Activated naive CD8-positive, alpha-beta T cell (primary cell): ENCODE measurements around the gene LTB4R.
A peak's percentile ranks its signal among the peaks of the same experiment; 100 is the strongest.

Experiments
- H3K27ac Mint-ChIP-seq: one replicate; pipeline ENCODE4 v1.8.0; 2021; ENCODE audit warnings: mixed read lengths
- H3K27me3 Mint-ChIP-seq: one replicate; pipeline ENCODE4 v1.8.0; 2021; ENCODE audit warnings: mixed read lengths
- H3K36me3 Mint-ChIP-seq: one replicate; pipeline ENCODE4 v1.8.0; 2021; ENCODE audit warnings: mixed read lengths
- H3K4me1 Mint-ChIP-seq: one replicate; pipeline ENCODE4 v1.8.0; 2021; ENCODE audit warnings: low read depth, mixed read lengths
- H3K4me3 Mint-ChIP-seq: one replicate; pipeline ENCODE4 v1.8.0; 2021; ENCODE audit warnings: mild to moderate bottlenecking, mixed read lengths
- H3K9me3 Mint-ChIP-seq: one replicate; pipeline ENCODE4 v1.8.0; 2021; ENCODE audit warnings: low read depth, mixed read lengths

LTB4R gene

DNA sequence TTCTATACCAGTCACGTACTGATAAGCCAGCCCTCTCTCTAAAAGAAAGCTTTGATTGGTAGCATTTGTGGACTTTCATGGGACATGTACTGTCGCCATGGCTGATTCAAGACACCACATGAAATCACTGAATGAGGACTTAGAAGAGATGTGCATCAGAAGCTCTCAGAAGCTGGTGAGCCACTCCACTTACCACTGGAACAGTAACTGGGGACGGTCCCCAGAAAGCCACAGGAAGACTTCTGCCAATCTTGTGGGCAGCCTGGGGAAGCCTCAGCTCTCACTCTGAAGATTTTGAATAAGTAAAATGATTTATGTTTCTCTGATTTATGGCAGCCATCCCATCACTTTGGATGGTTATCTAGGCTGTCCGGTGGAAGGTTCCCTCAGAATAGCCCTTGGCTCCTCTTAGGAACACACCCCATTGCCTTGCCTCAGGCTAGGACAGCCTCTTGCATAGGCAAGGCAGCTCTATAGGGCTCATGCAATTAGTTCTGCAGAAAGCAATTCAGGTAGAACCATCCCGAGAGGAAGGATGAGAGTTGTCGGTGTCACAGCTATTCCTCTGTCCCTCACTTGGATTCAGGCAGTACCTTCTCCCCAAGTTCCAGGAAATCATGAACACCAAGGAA, 21.5 kb upstream of the LTB4R start:
- H3K9me3 Mint-ChIP-seq, result no peaks in the 10 kb centered on the region
- no peak overlapping the region for H3K27ac Mint-ChIP-seq
- H3K27me3 Mint-ChIP-seq, result no peaks in the 10 kb centered on the region
- H3K4me1 Mint-ChIP-seq, result peaks cover 17% of the 10 kb centered on the region
- peaks cover 21% of the 10 kb centered on the region for H3K36me3 Mint-ChIP-seq
- H3K4me3 Mint-ChIP-seq, result peak overlapping the region; percentile 31

DNA sequence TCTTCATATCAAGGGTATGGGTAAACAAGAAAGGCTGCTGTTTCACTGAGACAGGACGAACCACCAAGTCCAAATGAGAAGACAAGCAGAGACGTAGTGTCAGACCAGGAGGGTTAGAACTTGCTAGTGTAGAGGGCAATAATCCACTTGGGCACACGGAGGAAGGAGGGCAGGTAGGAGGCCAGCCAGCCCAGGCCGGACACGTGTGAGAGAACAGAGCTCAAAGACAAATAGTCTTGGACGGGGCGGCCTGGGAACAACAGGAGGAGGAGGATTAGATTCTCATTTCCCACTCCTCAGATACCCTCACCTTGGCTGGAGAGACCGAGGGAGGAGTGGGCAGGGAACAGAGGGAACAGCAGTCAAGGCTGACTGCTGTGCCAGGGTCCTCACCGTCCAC, 20.6 kb upstream of the LTB4R start:
- H3K27me3 Mint-ChIP-seq, result no peaks in the 10 kb centered on the region
- peaks cover 21% of the 10 kb centered on the region for H3K36me3 Mint-ChIP-seq
- no peaks in the 10 kb centered on the region for H3K9me3 Mint-ChIP-seq
- no peak overlapping the region for H3K4me3 Mint-ChIP-seq
- H3K4me1 Mint-ChIP-seq, result peaks cover 17% of the 10 kb centered on the region
- H3K27ac Mint-ChIP-seq, result no peak overlapping the region

DNA sequence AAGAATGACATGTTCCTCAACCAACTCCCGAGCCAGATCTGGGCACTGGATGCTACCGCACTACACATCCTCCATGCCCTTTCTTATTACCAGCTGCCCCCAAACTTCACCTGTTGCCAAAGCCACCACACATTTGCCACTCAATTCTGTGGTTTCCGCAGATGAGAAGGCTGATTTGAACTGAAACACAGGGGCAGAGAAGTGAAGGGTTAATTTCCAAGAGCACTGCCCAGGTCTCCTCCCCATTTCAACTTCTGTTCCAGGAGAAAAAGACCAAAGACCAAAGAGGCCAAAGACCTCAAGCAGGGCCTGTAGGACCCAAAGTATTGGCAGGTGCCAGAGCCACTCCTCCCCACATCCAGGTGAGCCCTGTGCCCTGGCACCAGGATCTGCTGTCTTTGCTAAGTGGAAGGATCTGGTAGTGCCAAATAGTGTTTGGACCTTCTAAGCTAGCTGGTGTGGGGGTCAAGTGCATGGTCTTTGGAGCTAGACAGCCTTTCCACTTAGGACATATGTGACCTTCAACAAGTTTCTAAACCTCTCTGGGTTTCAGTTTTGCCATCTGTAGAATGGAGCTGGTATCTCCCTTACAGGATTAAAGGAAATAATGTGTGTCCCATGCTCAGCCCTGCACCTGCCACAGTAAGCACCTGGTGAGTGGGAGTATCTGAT, 19.7 kb upstream of the LTB4R start:
- Mint-ChIP-seq H3K27ac (no peak overlapping the region), H3K4me3 (no peak overlapping the region), H3K4me1 (peaks cover 24% of the 10 kb centered on the region), H3K36me3 (peaks cover 22% of the 10 kb centered on the region), H3K9me3 (no peaks in the 10 kb centered on the region), H3K27me3 (no peaks in the 10 kb centered on the region)

DNA sequence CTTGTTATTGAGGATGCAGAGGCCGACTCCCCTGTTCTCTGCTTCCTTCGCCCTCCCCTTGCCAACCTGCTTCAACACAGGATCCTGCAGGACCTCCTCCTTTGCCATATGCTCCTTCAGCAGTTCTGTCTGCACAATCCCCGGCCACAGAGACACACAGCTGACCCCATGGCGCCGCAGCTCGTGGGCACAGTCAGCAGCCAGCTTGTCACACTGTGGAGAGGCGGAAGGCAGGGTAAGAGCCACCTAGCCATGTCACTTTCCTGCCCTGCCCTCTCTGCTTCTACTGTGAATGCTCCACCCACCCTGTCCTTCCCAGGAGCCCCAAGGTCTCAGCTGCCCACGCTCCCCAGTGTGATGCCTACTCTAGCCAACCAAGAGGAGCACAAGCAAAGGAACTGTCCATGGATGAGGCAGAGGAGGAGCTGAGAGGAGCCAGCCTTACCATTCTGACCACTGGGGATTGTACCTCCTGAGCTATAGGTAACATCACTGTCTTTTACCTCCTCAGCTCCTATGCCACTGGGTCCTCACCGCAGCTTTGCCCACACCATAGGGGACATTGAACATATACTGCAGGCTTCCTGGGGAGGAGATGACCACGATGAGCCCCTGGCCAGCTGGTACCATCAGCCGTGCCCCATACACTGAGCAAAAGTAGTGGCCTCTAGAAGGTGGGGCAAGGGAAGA, 19.0 kb upstream of the LTB4R start:
- peaks cover 31% of the 10 kb centered on the region for H3K4me1 Mint-ChIP-seq
- no peaks in the 10 kb centered on the region for H3K27me3 Mint-ChIP-seq
- H3K9me3 Mint-ChIP-seq, result no peaks in the 10 kb centered on the region
- H3K4me3 Mint-ChIP-seq, result no peak overlapping the region
- H3K36me3 Mint-ChIP-seq, result peaks cover 24% of the 10 kb centered on the region
- H3K27ac Mint-ChIP-seq, result no peak overlapping the region

DNA sequence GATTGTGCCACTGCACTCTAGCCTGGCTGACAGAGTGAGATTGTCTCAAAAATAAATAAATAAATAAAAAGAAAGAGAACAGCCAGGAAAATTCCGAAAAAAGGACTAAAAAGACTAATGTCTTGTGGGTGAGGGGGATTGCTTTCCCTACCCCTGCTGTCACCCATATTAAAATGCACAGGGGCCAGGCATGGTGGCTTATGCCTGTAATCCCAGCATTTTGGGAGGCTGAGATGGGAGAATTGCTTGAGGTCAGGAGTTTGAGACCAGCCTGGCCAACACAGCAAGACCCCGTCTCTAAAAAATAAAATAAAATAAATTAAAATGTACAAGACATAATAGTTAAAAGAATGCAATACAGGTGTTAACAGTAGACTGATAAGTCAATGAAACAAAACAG, 17.8 kb upstream of the LTB4R start:
- no peaks in the 10 kb centered on the region for H3K9me3 Mint-ChIP-seq
- H3K4me1 Mint-ChIP-seq, result peaks cover 36% of the 10 kb centered on the region
- no peaks in the 10 kb centered on the region for H3K27me3 Mint-ChIP-seq
- H3K36me3 Mint-ChIP-seq, result peaks cover 18% of the 10 kb centered on the region
- no peak overlapping the region for H3K27ac Mint-ChIP-seq
- no peak overlapping the region for H3K4me3 Mint-ChIP-seq

DNA sequence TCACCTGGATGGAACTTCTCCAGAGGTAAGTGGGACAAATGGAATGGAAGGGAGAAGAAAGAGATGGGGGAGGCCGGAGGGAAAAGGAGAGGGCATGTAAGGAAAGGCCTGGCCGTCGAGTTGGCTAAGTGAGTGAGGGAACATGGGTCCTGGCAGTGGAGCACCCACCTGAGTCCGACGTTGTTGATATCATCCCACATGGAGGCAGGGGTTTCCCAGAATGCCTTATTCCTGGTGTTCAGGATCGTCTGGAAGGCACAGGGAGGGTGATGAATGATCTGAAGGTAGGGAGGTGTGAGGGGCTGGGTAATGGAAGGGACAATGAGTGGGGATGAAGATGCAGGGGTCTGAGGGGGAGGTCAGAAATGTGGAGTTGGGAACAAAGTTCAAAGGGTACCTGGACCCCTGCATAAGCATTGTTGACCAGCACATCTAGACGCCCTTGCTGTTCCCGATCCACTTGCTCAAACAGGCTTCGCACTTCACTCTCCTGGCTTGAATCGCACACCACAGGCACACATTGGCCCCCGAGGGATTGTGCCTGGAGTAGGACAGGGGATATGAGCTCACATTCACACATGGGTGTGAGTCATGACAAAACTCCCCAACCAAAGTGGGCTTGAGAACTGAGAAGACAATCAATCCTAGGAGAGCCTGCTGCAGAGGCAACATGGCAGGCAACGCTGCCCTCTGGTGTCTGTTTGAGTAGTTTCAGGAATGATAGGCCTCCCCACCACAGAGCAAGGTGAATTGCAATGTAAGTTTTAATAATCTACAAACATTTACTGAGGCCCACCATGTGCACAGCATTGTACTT, 14.8 kb upstream of the LTB4R start:
- H3K27me3 Mint-ChIP-seq, result no peaks in the 10 kb centered on the region
- peak overlapping the region; percentile 69 for H3K4me3 Mint-ChIP-seq
- H3K4me1 Mint-ChIP-seq, result peaks cover 41% of the 10 kb centered on the region
- peaks cover 12% of the 10 kb centered on the region for H3K36me3 Mint-ChIP-seq
- peak overlapping the region; percentile 93 for H3K27ac Mint-ChIP-seq
- no peaks in the 10 kb centered on the region for H3K9me3 Mint-ChIP-seq

DNA sequence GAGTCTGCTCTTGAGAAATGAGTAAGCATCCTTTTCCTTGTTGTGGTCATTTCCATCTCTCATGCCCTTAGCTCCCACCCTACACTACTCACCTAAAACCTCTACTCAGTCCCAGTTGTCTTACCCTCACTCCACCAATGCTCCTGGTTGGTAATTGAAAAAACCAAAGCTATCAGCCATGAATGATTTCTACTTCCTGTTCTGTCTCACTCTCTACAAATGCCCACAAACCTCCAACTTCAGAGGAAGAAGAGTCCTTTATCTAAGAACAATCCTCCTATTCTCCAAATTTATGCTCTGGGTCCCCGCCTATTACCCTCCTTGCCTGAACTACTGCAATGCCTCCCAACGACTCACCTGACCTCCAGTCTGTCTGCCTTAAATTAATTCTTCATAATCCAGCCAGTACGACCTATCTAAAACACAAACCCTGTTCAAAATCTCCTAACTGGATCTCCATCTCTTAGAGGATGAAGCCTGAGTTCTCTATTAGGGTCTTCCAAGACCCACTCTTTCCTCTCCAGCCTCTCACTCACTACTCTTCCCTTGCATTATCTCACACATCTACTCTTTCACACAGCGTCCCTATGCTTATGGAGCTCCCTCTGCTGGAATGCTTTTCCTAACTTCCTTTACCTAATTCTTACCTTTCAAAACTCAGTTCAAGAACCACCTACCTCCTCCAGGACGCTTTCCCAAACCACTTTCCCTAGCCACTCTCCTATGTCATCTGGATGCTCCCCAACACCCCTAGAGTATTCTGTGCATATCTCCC, 13.9 kb upstream of the LTB4R start:
- Mint-ChIP-seq H3K4me1 (peaks cover 42% of the 10 kb centered on the region), H3K4me3 (peak overlapping the region; percentile 11), H3K27me3 (no peaks in the 10 kb centered on the region), H3K27ac (peak overlapping the region; percentile 23), H3K36me3 (peaks cover 12% of the 10 kb centered on the region), H3K9me3 (no peaks in the 10 kb centered on the region)

DNA sequence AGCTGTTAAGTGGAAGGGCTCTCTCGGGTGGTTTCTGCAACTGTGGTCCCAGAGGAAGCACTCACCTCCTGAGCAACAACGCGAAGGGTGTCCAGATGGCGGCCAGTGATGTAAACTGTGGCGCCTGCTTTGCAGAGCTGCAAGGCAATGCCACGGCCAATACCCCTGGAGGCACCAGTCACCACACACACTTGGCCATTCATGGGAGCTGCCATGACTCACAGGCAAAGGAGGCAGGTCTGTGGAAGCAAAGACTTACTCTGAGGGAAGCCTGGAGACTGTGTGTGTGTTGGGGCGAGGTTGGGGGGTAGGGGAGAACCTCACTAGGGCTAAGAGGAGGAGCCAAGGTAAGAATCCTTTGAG, 12.4 kb upstream of the LTB4R start:
- peaks cover 9% of the 10 kb centered on the region for H3K36me3 Mint-ChIP-seq
- H3K4me1 Mint-ChIP-seq, result peaks cover 42% of the 10 kb centered on the region
- H3K9me3 Mint-ChIP-seq, result no peaks in the 10 kb centered on the region
- H3K27me3 Mint-ChIP-seq, result no peaks in the 10 kb centered on the region
- H3K4me3 Mint-ChIP-seq, result peak overlapping the region; percentile 96
- peak overlapping the region; percentile 94 for H3K27ac Mint-ChIP-seq

DNA sequence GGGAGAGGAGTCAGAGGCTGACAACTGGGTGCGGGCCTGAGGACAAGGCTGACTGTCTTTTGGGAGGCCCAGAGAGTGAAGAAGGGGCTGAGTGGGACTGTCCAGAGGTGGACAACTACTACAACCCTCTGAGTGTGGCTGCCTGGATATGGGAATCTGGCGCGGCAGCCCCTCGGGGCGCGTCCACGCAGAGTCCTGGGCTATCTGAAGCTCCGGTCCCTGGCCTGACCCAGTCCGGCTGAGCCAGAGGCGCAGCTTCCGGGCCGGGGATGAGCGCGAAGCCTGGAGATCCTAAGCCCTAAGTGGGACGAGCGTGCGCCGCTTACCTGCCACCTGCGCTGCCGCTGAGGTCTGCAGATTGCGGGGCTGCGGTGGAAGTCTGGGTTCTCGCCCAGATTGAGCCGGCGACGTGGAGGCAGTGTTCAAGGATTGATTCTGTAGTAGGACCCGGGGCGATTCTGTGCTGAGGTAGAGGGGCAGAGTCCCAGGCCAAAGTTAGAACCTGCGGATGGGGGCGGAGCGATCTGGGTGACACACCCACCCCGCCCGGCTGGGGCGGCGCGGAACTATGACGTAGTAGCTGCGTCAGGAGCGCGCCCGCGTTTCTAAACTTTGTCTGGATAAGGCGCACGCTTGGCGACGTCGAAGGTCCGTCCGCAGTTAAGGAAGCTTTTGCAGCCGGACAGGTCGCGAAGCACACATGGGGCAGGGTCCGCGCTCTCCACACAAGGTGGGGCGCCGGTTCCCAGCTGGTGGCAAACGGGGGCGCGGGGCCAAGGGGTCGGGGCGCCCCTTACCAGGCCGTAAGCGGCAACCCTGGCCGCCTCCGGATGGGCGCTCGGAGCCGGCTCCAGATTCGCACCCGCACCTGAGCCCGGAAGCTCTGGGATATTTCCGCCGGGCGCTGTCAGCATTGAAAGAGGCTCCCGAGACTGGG, 11.8 kb upstream of the LTB4R start, which contains the start of the genes DHRS1 and NOP9:
TSS of gene DHRS1 (minus strand) at position 526 of the 937 bp plus-strand sequence. CDS start 674 bp downstream, outside the sequence.
TSS of gene NOP9 (plus strand) at position 596 of the 937 bp plus-strand sequence. CDS start at position 701, 105 bp downstream.
- H3K27me3 Mint-ChIP-seq, result no peaks in the 10 kb centered on the region
- no peaks in the 10 kb centered on the region for H3K9me3 Mint-ChIP-seq
- H3K36me3 Mint-ChIP-seq, result peaks cover 7% of the 10 kb centered on the region
- H3K27ac Mint-ChIP-seq, result peak within 1 kb of the TSS; percentile 94
- peaks cover 42% of the 10 kb centered on the region for H3K4me1 Mint-ChIP-seq
- H3K4me3 Mint-ChIP-seq, result peak within 1 kb of the TSS; percentile 96

DNA sequence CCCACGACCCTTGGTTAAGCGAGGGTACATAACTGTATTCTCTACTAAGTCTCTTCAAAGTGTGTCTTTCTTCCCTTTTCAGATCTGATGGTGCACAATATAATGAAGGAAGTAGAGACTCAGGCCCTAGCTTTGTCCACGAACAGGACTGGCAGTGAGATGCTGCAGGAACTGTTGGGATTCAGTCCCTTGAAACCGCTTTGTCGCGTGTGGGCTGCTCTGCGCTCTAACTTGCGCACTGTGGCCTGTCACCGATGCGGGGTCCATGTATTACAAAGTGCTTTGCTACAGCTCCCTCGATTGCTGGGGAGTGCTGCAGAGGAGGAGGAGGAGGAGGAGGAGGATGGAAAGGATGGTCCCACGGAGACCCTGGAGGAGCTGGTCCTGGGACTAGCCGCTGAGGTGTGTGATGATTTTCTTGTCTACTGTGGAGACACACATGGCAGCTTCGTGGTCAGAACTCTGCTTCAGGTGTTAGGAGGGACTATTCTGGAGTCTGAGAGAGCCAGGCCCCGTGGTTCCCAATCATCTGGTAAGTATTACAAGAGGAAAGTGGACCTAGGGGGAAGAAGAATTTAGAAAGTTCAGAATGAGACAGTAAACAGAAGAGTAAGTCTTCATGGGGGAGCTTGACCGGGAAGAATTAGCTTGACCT, 10.8 kb upstream of the LTB4R start:
- Mint-ChIP-seq H3K27me3 (no peaks in the 10 kb centered on the region), H3K4me3 (peak overlapping the region; percentile 96), H3K27ac (peak overlapping the region; percentile 50), H3K4me1 (peaks cover 42% of the 10 kb centered on the region), H3K9me3 (no peaks in the 10 kb centered on the region), H3K36me3 (peaks cover 13% of the 10 kb centered on the region)

DNA sequence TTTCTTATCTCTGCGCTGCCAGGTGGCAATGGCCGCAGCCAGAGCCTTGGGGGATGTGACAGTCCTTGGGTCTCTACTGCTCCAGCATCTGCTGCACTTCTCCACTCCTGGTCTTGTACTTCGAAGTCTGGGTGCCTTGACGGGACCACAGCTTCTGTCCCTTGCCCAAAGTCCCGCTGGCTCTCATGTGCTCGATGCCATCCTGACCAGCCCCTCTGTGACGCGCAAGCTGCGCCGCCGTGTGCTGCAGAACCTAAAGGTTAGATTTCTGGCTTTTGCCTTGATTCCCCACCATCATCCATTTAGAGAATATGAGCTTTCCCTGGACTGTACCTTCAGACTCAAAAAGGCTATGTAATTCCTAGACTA, 7.3 kb upstream of the LTB4R start:
- no peaks in the 10 kb centered on the region for H3K27me3 Mint-ChIP-seq
- no peaks in the 10 kb centered on the region for H3K9me3 Mint-ChIP-seq
- H3K36me3 Mint-ChIP-seq, result peaks cover 11% of the 10 kb centered on the region

DNA sequence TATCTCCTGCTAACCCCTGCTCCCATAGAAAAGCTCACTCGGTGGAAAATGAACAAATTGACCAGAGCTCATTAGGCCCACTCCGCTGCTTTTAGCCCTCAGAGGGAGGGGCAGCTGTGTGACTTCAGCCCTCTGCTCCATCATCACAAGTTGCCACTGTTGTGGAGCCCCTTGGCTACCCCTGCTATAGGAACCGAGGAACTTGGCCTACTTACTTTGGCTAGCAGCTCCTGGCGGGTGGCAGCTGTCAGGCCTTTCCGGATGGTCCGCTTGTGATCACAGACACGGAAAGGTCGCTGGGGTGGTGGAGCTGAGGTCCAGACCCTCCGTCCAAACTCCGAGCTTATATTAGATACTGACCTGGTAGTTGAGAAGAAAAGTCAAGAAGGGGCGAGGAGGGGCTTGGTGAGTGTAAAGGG, 4.1 kb upstream of the LTB4R start:
- peaks cover 28% of the 10 kb centered on the region for H3K4me1 Mint-ChIP-seq
- no peak overlapping the region for H3K27ac Mint-ChIP-seq
- H3K27me3 Mint-ChIP-seq, result no peaks in the 10 kb centered on the region
- H3K9me3 Mint-ChIP-seq, result no peaks in the 10 kb centered on the region
- peaks cover 8% of the 10 kb centered on the region for H3K36me3 Mint-ChIP-seq
- no peak overlapping the region for H3K4me3 Mint-ChIP-seq

More for the DNA sequence above, 7.3 kb upstream of the LTB4R start:
- Mint-ChIP-seq H3K4me1 (peaks cover 26% of the 10 kb centered on the region), H3K27ac (no peak overlapping the region), H3K4me3 (no peak overlapping the region)
